Effector CD8-positive, alpha-beta T cell (primary cell): ENCODE data around the gene DHODH.
"Not testable (repeated sequence)": the region's sequence is repeated elsewhere in the genome, so short reads cannot be mapped to it uniquely, and the experiment has no call there.

Source experiments
- DNase-seq: peaks from one replicate; lab custom pipeline; 2025; lab: John Stamatoyannopoulos, UW

The DHODH gene

GRCh38 chr16:72054254-72054847 is 45.8 kb downstream of the DHODH start, which contains the start of gene HP:
TSS of gene HP (plus strand) at chr16:72054505. CDS start at chr16:72054653, 148 bp downstream.
- not testable (repeated sequence) for DNase-seq

GRCh38 chr16:72055911-72056310 is 47.4 kb downstream of the DHODH start:
- DNase-seq, result no peak

GRCh38 chr16:72057313-72057712 is 48.8 kb downstream of the DHODH start:
- DNase-seq, result not testable (repeated sequence)

- DNase-seq, result not testable (repeated sequence)
Measured at GRCh38 chr16:72059060-72059459, 50.5 kb downstream of the DHODH start.

GRCh38 chr16:72060405-72060804 is 51.9 kb downstream of the DHODH start:
- DNase-seq, result no peak

- DNase-seq, result no peak
Measured at GRCh38 chr16:72061564-72061963, 53.0 kb downstream of the DHODH start.

- DNase-seq, result no peak
Measured at GRCh38 chr16:72064361-72064894, 55.9 kb downstream of the DHODH start.

- no peak for DNase-seq
Measured at GRCh38 chr16:72066747-72067146, 58.2 kb downstream of the DHODH start.

GRCh38 chr16:72068930-72069329 is 60.4 kb downstream of the DHODH start:
- no peak for DNase-seq

GRCh38 chr16:72072514-72073342 is 64.2 kb downstream of the DHODH start:
- DNase-seq, result no peak

- DNase-seq, result no peak
Measured at GRCh38 chr16:72073560-72074230, 65.2 kb downstream of the DHODH start.

GRCh38 chr16:72075067-72075466 is 66.5 kb downstream of the DHODH start:
- DNase-seq, result not testable (repeated sequence)
